HG02885 (cell line): Measurements from ENCODE around the gene GPR12.

ENCODE experiments used
- ATAC-seq: cut with Tn5 transposase; IDR thresholded peaks from one replicate; pipeline ENCODE4 v1.9.1; 2021; ENCODE audit warnings: mild to moderate bottlenecking; ENCODE audit not compliant: unreplicated experiment, poor library complexity

The GPR12 gene, protein sequence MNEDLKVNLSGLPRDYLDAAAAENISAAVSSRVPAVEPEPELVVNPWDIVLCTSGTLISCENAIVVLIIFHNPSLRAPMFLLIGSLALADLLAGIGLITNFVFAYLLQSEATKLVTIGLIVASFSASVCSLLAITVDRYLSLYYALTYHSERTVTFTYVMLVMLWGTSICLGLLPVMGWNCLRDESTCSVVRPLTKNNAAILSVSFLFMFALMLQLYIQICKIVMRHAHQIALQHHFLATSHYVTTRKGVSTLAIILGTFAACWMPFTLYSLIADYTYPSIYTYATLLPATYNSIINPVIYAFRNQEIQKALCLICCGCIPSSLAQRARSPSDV

DNA sequence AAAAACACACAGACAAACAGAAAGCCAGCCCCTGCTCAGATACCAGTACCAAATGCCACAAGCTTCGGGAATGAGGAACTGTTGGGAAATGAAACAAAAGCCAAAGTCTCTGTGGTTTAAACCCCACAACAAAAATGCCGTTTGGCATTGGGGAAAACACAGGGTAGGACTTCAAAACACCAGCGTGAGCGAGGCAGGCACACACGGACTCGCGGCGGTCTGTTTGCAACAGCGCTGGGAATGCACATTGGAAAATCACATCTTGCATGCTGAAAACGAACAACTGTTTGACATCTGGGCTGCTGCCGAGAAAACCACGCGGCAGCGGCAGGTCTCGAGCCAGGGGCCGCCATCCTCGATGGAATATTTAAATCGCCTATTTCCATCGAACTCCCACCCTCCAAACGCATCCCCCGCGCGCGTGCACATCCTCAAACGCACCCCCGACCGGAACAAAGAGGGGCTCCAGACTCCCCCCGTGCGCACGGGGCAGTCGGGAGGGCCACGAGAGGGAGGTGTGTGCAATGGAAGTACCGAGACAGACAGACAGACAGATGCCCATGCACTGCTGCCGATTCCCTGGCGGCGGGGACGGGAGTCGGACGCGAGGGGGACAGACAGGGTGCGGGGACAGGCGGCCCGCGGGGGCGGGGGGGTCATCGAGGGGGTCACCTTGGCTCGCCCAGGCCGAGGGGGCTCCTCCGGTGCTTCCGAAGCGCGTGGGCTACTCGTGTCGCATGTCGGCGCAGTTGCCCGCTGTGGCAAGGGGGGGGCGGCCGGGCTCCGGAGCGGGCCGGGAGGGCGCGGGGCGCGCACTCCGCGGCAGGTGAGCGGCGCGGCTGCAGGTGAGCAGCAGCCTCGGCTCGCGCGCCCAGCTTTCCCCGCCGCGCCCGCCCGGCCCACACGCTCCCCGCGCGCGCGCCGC is at the start of gene GPR12:
TSS of gene GPR12 (minus strand) at position 880 of the 925 bp plus-strand sequence. CDS start 959 bp downstream, outside the sequence.
- ATAC-seq: no peak

DNA sequence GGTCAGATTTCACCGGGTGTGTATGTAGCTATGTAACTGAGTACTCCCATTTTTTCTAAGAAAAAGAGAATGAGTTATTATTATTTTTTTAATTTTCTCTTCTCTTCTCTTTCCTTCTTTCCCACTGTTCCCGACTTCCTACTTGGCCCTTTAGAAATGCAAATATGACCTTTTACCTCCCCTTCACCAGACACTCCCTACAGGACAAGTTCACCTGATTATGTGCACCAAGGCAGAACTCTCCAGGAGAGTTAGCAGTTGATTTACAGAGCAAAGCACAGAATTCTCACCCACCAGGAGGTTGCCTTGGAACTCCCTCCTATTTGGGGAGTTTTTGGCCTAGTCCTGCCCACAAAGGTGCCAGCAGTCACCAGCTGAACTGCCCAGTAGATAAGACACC is 49.5 kb upstream of the GPR12 start:
- ATAC-seq: no peak

DNA sequence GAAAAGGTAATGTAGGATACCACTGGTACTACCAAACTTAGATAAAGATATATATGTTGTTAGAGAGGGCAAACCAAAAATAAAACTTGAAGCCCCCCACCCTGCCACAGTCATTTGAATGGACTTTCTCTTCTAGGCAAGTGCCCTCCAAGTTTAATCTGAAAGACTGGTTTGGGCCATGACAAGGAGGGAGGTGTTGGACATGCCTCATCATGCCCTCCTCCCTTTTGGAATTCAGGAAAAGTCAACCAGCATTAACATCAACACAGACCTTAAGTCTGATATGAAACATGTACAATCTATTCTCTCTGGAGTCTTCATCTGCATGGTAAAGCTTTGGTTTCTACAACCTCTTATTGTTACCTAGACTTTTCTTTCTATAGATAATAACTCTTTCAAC is 46.3 kb upstream of the GPR12 start:
- ATAC-seq: no peak

DNA sequence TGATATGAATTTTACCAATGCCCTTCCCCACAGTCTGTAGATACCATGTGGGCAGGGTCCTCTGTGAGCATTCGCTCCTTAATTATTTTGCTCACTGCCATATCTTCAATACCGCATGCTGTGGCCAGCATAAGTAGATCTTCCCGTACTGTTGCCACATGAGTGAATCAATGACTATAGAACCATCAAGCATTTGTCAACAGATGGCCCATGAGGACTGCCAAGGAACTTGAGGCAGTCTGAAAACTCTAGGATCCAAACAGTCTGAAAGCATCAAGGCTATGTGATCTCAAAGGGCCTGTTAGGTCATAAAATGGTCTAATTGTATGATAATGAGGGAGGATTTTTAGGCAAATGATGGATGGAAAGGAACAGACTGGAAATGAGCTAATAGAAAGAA is 27.4 kb upstream of the GPR12 start:
- no peak for ATAC-seq

DNA sequence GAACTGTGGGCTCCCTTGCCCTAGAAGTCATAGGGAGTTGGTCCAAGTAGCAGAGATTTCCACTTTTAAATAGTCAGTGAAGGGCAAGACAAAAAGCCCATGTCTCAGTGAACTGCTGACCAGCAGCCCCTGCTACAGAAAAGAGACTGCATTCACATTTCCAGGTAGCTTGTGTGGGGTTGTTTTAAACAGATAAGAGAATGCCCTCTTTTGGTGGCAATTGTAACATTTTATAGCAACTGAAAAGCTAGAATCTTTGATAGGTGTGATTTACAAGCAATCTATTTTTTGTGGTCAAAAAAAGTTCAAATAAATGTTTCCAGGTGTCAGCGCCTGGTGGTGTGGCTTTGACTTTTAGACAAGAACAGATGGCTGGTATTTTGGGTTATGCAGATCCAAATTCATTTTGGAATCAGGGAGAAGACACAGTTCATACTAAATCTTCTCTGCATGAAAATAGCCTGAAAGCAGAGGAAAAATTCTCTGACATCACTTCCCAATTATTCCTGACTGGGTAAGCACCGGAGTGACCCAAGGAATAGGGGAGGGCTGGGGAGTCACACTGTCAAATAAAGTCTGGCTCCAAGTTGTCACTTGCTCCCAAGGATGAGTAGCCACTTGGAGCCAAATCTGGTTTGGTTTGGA is 26.2 kb upstream of the GPR12 start:
- no peak for ATAC-seq

DNA sequence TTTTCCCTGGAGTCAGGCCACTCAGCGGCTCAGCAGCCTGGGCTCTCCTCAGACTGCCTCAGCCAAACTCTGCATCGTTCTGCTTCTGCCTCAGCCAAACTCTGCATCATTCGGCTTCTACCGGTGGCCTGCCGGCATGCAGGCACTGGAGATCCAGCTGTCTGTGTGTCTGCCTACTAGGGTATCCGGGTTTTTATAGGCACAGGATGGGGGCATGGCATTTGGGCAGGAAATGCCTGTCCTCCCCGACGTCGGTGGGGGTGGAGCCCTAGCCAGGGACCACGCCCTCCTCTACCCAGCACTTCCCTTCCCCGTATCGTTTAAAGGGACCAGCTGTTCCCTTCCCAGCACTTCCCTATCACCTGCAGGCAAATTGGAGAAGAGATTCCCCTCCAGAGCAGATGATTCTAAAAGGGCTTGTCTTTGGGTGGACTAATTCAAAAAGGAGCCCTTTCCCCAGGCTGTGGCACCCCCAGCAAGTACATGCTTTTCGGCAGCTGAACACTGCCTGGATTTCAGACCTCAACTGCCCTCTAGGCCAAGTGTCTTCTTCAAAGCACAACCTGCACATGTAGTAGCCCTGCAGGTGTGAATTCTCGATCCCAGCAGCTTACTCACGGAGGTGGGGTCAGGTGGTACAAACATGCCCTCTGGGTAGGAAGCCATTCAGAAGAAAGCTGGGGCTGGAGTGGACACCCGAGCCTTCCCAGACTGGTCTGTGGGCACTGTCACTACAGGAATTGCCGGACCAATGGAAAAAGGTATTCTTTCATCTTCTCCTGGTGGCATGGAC is 25.4 kb upstream of the GPR12 start:
- ATAC-seq: no peak

DNA sequence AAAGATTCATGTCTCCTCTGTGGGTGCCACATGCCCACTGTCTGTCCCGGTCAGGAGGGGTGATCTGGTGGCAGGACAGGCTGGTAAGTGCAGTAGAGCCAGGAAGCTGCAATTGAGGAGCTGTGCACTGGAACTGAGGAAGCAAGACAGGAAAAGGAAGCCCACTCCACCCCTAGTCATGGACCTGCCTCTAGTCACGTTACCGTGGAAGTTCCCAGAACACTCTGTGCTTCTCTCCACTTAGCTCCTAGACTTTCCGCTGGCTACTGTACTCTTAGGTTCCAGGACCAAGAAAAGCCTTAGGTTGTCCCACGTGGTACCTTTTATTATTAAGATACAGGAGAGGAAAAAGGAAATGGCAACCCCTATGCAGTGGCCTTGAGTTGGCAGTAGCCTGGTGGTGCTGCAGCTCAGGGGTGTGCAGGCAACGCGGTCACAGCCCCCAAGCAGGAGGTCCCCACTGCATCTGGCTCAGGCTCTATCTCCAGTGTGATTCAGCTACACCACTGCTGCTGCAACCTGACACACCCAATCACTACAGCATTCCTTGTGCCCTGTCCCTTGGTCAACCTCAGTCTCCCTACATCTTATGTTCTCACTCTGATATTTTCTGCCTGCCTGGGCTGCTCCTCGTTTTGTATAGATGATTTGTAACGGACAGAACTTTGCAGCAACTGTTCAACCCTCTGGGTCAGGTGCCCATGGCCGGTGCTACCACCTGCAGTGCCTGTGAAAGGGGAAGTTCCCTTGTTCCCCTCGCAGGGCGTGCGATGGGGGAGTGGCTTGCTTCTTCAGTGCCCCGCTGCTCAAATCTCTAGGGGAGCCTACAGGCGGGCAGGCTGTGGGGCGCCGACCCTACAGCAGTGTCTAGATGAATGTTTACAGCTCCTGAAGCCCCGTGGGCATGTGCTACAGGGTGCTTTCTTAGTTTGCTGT is 24.4 kb upstream of the GPR12 start:
- no peak for ATAC-seq

DNA sequence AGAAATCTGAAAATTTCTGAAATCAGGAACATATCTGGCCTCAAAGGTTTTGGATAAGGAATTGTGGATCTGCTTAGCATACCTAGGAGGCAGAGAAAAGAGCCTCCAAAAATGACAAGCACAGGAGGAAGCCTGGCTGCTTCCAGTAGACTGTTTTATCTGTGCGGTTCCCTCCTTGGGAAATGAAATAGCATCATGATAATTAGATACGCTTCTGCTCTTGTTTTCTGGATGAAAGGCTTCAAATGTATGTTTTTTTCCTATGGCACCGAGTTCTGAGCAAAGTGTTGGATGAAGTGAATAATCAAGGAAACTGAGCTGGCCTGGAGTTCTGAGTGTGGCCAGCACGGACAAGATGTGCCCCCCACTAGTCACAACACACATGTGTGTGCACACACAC is 19.8 kb upstream of the GPR12 start:
- no peak for ATAC-seq

DNA sequence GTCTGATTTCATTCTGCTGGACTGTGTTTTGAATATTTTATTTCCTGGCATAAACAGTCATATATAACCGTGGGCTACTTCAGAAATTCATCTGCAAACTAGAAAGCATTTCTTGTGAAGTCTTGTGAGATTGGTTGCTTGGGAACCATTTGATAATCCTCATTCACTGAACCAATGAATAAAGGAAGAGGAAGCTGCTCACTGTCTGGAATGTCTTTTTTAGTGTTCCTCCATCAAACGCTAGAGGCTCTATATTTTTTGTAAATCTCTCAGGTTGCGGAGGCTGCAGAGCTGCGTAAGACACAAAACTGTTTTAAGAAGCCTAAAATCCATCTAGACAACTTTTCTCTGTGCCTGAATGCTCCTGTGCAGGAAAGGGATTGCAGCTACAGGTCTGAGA is 18.7 kb upstream of the GPR12 start:
- no peak for ATAC-seq

DNA sequence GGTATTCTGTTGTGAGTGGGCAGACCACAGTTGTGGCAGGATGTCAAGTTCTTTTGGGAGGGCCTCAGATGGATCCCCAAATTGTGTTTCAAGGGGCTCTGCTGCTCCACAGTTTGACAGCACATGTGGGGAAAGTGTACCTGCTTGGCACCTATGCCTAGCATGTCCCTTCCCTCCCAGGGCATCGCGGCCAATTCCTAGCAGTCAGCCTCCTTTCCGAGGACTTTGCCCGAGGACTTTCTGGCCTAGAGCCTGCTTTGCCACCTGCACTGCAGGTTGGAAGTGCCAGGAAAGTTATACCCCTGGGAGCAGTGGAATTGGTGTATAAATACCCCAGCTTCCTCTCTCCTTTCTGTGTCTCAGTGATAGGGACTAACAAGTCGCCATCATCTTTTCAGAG is 11.9 kb upstream of the GPR12 start:
- ATAC-seq: no peak

DNA sequence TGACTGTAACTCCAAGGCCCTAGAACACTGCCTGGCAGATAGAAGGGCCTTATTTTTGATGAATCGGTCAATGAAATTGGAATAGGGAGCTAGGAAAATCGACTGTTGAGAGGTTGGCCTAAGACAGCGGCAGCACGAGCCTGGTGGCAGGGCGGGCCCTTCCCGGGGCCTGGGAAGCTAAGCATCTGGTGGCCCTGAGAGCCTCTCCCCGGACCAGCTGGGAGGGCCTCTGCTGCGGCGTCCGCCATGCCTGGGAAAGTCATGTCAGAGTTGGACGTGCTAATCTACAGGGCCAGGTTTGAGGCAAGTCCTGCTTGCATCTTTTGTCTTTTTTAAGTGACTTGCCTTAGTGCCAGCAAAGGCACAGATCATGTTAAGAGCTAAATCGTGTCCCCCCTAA is 11.2 kb upstream of the GPR12 start:
- no peak for ATAC-seq

DNA sequence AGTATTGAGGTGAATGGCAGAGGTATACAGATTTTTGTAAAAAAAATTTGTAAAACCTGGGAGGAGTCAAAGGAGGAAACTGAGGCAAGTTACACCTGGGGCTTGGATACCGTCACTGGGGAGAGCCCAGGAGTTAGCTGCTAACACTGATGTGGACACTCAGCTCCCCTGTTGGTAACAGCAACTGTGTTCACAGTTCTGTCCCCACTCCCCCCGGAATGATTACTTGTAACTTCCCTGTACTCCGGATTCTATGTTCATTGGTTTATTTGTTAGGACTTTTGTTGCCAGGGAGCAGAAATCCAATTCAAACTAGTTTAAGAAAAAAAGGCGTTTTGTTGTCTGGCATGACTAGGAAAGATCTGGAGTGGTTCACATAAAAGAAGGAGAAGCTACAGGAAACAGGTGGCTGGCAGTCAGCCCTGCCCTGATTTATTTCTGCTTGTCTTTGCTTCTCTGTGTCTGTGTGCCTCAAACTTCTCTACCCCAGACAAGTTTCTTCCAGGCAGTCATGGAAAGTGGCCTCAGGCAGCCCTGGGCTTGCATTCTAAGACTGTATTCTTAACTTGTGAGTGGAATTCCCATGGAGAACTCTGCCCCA is 2.3 kb upstream of the GPR12 start:
- ATAC-seq: no peak

DNA sequence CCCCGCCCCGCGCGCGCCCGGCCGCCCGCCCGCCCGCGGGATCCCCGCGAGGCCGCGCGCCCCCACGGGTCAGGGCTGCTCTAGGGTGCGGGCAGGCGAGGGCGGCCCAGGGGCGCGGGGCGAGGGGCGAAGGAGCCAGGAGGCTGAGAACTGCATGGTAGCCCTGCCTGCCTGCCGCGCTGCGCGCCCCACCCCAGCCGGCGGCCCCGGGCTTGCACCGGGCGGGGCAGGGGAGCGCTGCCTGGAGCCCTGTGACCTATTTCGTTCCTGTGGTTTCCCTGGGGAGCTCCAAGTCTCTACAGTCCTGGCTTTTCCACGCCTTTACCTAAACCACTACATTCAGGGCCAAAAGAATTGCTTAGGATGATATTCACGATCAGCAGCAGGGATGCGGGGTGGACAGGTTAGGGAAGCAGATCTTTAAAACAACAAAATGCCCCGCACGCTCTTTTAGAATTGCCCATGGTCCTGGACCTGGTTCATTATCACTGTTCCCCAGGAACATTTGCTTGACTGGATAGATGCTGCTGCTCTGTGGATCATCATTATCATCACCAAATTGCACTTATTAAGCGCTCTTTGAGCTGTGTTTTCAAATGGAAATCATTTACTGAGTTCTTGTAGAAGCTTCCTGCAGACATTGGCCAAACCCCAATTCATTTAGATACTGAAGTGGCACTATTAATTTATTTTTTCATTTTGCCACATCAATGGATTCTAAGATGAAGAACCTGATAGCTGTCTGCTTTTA is 421 bp upstream of the GPR12 start:
- no peak for ATAC-seq

DNA sequence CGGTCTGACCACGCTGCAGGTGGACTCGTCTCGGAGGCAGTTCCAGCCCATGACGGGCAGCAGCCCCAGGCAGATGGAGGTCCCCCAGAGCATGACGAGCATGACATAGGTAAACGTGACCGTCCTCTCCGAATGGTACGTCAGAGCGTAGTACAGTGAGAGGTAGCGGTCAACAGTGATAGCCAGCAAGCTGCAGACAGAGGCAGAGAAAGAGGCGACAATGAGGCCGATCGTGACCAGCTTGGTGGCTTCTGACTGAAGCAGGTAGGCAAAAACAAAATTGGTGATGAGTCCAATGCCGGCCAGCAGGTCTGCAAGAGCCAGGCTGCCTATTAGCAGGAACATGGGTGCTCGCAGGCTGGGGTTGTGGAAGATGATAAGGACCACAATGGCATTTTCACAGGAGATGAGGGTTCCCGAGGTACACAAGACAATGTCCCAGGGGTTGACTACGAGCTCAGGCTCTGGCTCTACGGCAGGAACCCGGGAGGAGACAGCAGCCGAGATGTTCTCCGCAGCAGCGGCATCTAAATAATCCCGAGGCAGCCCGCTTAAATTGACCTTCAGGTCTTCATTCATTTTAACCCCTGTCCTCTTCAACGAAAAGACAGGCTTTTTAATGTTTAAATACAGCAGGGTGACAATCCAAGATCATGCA is 1.2 kb downstream of the GPR12 start:
- ATAC-seq: no peak

DNA sequence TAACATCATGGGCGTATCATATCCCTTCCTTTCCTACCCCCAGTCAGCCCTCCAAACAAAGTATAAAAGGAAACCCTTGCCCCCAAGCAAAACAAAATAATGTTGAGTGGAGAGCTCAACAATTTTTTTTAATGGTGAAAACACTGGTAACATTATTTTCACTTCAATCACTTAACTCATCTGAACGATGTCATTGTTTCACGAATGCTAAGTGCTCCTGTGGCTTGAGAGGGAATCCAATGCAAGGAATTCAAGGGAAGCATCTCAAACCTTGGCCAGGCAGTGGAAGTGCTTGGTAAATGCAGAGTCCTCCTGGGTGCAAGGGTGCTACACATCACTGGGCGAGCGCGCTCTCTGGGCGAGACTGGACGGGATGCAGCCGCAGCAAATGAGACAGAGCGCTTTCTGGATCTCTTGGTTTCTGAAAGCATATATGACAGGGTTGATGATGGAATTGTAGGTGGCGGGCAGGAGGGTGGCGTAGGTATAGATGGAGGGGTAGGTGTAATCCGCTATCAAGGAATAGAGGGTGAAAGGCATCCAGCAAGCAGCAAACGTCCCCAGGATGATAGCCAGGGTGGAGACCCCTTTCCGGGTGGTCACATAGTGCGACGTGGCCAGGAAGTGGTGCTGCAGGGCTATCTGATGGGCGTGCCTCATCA is 2.0 kb downstream of the GPR12 start:
- ATAC-seq: no peak

DNA sequence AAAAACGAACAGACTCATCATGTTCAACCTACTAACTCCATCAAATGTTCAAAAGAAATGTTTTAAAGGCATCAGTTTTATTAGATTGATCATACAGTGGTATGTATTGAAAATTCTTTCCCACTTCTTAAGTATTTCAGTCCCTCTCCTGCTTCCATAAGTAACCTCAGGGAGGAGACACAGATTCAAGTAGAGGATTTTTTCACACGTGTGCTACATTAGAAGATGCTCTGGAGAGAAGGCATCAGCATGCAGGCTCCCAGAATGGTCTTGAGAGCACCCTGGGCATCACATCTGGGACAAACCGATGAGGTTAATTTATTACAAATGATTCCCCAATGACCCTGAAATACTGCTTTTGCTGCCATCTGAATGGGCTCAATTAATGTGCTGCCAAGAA is 3.6 kb downstream of the GPR12 start:
- ATAC-seq: no peak

DNA sequence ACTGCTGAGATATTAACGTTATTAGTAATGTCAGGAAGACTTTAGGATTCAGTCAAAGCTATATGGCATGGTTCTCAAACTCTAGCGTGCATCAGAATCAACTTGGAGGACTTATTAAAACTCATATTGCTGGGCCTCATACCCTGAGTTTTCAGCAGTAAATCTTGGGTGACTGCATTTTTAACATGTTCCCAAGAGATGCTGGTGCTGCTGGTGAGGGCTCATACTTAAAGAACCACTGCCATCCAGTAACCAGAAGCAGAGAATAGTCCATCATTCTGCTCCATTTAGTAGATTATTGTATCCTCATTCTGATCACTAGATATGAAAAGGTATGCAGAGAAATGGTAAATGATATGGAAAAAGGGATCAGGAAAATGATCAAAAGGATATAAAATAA is 7.9 kb downstream of the GPR12 start:
- no peak for ATAC-seq
